Astrocyte of the hippocampus (primary cell): ENCODE measurements around the gene TUT7.
"Not testable (repeated sequence)": the region's sequence is repeated elsewhere in the genome, so short reads cannot be mapped to it uniquely, and the experiment has no call there.

ENCODE experiments used
- DNase-seq: peaks from one replicate; pipeline ENCODE4 v3.0.0; 2011; ENCODE audit warnings: low read depth, low spot score

The TUT7 gene, protein sequence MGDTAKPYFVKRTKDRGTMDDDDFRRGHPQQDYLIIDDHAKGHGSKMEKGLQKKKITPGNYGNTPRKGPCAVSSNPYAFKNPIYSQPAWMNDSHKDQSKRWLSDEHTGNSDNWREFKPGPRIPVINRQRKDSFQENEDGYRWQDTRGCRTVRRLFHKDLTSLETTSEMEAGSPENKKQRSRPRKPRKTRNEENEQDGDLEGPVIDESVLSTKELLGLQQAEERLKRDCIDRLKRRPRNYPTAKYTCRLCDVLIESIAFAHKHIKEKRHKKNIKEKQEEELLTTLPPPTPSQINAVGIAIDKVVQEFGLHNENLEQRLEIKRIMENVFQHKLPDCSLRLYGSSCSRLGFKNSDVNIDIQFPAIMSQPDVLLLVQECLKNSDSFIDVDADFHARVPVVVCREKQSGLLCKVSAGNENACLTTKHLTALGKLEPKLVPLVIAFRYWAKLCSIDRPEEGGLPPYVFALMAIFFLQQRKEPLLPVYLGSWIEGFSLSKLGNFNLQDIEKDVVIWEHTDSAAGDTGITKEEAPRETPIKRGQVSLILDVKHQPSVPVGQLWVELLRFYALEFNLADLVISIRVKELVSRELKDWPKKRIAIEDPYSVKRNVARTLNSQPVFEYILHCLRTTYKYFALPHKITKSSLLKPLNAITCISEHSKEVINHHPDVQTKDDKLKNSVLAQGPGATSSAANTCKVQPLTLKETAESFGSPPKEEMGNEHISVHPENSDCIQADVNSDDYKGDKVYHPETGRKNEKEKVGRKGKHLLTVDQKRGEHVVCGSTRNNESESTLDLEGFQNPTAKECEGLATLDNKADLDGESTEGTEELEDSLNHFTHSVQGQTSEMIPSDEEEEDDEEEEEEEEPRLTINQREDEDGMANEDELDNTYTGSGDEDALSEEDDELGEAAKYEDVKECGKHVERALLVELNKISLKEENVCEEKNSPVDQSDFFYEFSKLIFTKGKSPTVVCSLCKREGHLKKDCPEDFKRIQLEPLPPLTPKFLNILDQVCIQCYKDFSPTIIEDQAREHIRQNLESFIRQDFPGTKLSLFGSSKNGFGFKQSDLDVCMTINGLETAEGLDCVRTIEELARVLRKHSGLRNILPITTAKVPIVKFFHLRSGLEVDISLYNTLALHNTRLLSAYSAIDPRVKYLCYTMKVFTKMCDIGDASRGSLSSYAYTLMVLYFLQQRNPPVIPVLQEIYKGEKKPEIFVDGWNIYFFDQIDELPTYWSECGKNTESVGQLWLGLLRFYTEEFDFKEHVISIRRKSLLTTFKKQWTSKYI (N-terminal part only)

DNA sequence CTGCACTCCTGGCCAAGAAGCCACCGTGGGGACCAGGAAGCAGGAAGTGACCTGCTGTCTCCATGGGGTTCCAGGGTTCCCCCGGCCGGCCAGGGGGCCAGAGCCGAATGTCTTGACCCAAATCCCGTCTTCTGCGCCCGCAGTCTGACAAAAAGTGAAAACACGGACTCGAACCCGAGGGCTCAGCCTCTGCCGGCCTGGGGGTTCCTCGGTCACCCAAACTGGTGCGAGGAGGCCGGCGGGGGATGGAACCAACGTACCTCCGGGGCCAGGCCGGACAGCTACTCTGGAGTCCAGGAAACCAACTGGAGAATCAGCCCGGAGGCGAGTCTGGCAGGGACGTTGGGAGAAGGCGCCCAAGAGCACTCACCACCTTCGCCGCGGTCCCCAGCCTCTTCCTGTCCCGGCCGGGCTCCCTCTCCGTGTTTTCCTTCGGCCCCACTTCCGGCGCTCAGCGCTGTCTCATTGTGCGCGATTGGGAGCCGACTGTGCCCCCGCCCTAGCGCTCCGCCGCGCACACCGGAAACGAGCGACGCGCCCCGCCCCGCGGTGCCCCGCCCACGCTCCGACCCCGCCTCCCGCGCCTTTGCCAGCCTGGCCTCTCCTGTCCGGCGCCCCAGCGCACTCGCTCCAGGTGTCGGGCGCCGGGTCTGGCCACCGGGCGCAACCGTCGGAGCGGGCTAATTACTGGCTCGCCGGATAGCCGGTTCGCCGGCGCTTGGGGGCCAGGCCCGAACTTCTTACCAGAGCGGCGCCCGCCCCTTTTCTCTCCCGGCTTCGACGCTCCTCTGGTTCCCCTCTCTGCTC, at the start of gene TUT7:
Gene TUT7 (minus strand): TSS at position 400 of the 807 bp plus-strand sequence. CDS start 1,211 bp downstream, outside the sequence.
- peak; percentile 99 for DNase-seq

DNA sequence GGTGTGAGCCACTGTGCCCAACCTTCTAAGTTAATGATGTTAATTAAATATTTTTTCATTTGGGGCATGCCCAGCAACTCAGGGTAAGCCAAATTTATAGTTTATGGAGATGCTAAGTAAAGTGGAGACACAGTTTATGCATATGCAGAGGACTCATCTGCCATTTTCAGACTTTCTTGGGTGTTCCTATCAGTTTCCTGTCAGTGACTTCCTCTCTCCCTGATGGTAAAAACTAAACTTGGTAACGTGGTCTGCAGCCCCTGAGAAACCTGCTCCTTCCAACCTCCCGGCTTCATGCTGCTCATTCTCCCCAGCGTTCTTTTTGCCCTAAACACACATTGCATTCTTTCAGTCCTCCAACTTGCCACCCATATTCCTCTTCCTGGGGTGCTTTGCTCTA, 48.4 kb upstream of the TUT7 start:
- no peak for DNase-seq

DNA sequence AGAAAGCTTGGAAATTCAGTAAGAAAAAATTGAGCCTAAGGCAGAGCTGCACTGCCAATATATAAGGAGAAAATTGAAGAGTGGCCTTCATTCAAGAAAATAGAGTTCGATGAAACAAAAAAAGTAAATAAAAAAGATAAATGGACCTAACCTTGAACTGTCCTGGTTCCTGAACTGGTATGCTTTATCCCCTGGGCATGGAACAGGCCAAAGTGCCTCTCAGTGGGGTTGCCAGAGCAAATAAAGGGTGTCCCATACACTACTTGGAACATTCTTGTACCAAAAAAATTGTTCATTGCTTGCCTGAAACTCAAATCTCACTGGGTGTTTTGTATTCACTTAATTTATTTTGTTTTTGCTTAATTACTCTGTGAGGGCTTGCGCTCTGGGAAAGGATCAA, 42.2 kb upstream of the TUT7 start:
- no peak for DNase-seq

- DNase-seq, result not testable (repeated sequence)
These were observed 36.0 kb upstream of the TUT7 start for GRCh38 chr9:86390184-86390583.

- no peak for DNase-seq
These were observed 35.4 kb upstream of the TUT7 start for GRCh38 chr9:86389628-86390027.

GRCh38 chr9:86387376-86387775, 33.2 kb upstream of the TUT7 start:
- no peak for DNase-seq

DNA sequence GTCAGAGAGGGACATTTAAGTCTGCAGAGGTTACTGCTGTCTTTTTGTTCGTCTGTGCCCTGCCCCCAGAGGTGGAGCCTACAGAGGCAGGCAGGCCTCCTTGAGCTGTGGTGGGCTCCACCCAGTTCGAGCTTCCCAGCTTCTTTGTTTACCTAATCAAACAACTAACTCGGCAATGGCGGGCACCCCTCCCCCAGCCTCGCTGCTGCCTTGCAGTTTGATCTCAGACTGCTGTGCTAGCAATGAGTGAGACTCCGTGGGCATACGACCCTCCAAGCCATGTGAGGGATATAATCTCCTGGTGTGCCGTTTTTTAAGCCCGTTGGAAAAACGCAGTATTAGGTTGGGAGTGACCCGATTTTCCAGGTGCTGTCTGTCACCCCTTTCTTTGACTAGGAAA, 28.8 kb upstream of the TUT7 start:
- DNase-seq, result not testable (repeated sequence)

DNA sequence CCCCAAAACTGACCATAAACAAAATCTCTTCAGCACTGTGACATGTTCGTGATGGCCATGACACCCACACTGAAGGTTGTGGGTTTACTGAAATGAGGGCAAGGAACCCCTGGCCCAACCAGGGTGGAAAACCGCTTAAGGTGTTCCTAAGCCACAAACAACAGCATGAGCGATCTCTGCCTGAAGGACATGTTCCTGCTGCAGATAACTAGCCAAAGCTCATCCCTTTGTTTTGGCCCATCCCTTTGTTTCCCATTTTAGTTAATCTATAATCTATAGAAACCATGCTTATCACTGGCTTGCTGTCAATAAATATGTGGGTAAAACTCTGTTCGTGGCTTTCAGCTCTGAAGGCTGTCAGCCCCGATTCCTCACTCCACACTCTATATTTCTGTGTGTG, 21.8 kb upstream of the TUT7 start:
- no peak for DNase-seq

DNA sequence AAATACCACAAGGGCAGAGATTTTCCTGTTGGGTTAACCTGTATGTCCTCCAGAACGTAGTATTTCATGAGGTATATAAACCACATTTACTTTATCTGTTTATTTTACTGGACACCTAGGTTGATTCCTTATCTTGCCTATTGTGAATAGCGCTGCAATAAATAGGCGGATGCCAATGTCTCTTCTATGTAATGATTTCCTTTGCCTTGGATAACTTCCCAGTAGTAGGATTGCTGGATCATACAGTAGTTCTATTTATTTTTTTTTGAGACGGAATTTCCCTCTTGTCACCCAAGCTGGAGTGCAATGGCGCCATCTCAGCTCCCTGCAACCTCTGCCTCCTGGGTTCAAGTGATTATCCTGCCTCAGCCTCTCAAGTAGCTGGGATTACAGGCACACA, 15.6 kb upstream of the TUT7 start:
- DNase-seq, result no peak

GRCh38 chr9:86368871-86369521, 14.8 kb upstream of the TUT7 start:
- DNase-seq, result no peak

DNA sequence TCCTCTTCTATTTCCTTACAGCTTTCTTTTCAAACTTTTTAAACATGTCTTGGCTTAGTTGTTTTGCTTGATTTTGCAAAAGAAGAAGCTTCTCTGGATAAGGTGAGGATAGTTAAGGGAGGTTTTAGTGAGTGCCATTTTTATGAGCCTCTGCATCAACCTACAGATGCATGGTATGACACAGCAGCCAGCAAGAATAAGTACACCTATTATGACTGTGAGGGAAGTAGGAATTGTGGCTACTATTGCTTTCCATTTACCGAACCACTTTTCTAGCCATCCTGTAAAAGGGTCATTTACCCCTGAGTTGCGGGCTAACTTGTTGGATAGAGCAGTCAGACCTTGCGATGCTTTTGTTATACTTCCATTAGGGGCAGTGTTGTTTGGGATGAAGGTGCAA, 7.0 kb upstream of the TUT7 start:
- no peak for DNase-seq

GRCh38 chr9:86359151-86359879, 5.1 kb upstream of the TUT7 start:
- DNase-seq, result no peak

- DNase-seq, result peak; percentile 17
These were observed 3.0 kb upstream of the TUT7 start for GRCh38 chr9:86356871-86357866.

DNA sequence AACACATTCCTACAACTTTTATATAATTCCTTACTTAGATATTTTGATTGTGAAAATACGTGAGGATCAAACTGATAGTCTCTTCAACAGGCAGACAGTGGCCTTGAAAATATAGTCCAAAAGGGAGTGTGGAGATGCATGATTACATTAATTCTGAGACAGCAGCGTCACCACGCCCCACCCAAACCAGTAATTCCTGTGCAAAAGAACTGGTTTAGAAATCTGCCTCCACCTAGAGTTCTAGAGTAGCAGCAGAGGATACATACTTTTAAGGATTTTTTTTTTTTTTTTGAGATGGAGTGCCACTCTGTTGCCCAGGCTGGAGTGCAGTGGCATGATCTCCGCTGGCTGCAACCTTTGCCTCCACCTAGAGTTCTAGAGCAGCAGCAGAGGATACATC, 1.6 kb upstream of the TUT7 start:
- DNase-seq, result no peak

- DNase-seq, result no peak
These were observed 654 bp upstream of the TUT7 start for GRCh38 chr9:86354818-86355309.

DNA sequence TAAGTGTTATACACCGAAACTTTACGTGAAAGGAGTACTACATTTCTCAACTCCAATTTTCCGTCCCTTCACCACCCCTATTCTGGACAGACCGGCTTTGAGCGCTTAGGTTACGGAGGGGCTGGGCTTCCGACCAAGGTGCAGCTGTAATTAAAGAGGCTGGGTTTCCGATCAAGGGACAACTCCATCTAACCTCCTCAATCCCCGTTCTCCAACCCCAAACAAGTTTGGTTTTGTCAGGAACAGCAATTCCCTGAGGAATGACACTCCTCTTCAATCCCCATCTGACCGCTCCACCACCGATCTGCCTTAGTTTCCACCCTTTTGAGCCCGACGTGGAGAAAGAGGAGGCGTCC, 577 bp downstream of the TUT7 start:
- no peak for DNase-seq

DNA sequence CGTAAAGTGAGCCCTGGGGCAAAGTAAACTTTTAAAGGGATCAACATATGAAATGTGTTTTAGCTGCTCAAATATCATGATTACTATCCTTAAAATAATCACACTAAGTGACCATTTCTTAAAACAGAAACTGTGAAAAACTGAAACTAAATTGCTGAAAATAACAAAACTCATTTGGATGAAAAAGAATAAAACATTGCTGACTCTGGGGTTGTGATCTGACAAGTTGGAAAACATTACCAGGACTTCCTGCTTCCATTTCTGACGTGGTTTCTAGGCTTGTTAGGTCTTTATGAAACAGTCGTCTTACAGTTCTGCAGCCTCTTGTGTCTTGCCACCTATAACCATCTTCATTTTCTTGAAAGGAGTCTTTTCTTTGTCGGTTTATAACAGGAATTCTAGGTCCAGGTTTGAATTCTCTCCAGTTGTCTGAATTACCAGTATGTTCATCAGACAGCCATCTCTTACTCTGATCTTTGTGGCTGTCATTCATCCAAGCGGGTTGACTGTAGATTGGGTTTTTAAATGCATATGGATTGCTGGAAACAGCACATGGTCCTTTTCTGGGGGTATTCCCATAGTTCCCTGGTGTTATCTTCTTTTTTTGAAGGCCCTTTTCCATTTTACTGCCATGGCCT, 1.7 kb downstream of the TUT7 start:
- DNase-seq, result no peak

DNA sequence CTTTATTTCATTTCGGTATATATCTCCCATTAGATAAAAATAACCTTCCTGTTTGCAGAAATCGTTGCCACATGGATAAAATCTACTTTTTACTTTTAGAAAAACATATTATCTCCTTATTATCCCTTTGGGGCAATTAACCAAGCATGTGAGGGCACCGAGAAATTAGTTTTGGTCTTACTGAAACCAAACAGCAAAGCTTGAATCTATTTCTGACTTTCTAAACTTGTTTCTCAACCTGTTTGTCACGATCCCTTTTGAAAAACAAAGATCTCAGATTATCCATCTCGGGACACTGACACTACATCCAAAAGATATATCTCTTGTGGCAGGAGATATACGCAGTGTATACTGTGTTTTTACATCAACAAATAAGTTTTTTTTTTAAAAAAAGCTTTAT, 2.3 kb downstream of the TUT7 start:
- no peak for DNase-seq
